NCI-H510A (cell line): Measurements from ENCODE around the gene TBL1X.

ENCODE experiments used
- DNase-seq: peaks from one replicate; lab custom pipeline; 2025; lab: John Stamatoyannopoulos, UW

Gene TBL1X

DNA sequence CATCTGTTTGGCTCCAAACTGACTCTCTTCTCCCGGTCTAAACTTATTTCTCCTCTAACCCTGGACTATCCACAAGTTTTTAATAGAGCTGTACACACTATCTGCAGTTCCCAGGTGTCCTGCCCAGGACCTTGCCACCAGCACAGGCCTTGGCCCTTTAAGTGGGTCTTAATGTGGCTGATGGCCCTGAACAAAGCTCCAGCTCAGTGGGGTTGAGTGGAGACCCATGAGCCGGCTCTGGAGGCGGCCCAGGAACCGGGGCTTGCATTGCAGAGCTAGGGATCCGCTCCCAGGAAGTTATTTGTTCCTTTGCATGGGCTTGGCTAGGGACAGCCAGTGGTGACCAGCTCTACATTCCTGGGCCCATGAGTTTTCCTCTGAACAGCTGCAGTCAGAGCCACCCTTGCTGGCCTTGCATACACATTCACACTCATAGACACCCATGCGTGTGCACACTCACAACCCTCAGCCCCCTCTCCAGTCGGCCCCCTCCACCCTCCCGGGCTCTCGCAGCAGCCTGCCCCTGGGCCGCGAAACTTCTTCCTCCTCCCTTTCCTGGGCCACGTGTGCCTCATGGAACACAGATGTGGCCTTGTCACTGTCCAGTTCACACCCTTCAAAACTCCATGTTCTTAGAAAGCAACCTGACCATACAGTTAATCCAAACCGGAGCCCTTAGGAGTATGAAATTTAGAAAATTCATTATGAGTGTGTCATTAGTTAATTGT lies 242.6 kb downstream of the TBL1X start:
- DNase-seq, result no peak

DNA sequence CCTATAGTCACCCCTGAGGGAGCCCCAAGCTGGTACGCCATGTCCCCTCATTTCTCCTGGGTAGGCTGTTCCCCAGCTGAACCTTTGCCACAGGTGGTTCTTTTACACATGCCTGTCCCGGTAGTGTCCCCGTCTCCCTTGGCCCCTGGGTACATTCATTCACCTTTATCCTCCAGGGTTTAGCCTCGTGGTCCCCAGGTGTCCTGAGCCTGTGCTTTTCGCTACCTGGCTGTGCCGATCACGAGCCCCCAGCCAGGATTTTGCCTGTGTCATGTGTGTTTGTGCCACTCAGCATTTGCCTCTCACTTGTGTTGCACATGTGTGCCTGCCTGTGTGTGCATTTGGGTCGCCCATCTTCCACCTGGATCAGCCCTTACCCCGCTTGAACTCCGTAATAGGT lies 243.2 kb downstream of the TBL1X start:
- no peak for DNase-seq

- DNase-seq, result peak; percentile 16
Observed at GRCh38 chrX:9708923-9709553, 244.2 kb downstream of the TBL1X start.

GRCh38 chrX:9710332-9710731 lies 245.5 kb downstream of the TBL1X start:
- DNase-seq, result no peak

DNA sequence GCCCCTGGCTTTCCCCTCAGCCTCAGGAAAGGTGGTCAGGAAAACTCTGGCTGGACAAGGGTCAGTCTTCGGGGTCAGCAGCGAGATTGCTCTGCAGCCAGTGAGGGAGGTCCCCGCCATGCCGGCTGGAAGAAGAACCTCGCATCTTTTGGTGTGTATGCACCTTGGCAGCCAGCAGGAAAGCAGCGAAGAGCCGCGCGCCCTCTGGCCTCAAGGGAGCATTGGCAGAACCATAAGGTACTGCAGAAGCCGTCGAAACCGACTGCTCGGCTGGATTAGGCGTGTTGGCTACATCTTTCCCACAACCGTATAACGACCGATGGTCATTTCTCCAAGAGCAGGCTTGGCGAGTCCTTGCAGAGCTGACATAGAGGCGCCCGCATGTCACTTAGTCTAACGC lies 252.5 kb downstream of the TBL1X start:
- no peak for DNase-seq

- no peak for DNase-seq
Observed at GRCh38 chrX:9724711-9725110, 259.9 kb downstream of the TBL1X start.

DNA sequence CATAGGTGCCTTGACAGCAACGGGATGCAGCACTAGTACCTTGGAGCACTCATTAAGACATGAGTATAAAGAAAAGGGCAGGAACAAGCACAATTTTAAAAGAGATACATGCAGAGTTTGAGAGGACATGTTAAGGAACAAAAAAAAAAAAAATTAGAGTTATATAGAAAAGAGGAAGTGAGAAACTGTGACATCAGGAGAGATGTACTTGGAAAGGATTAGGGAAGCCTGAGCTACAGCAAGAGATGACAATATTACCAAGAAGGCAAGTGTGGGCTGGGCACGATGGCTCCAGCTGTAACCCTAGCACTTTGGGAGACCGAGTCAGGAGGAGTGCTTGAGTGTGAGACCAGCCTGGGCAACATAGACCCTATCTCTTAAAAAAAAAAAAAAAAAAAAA lies 263.4 kb downstream of the TBL1X start:
- no peak for DNase-seq

DNA sequence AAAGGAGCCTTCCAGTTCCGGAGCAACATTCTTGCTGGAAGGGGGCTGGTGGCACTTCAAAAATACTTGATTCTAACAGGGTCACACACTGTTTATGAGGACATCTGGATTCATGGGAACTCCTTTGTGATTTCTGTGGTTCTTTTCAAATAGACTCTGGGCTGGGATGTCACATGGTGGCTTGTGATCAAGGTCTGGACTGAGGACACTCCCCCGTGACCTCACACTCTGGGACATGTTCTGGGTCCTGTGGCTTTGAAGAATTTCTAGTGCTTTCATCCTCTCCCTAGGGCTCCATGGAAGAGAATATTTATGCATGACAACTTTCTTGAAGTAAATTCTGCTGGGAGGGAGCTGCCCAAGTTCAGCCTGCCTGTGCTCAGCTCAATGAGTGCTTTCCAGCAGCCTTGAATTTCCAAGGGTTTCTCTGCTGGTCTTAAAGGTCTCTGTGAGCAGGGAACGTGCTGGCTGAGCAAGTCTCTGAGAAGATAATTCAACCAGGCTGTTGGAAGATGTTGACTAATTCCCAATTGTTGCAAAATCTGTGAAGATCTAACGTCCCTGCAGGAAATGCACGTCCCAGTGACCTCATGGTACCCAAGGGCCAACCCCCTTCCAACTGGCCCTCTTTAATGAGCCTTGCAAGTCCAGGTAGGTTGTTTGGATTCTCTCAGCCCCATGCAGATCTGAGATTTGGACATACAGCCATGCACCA lies 264.5 kb downstream of the TBL1X start:
- DNase-seq, result no peak

DNA sequence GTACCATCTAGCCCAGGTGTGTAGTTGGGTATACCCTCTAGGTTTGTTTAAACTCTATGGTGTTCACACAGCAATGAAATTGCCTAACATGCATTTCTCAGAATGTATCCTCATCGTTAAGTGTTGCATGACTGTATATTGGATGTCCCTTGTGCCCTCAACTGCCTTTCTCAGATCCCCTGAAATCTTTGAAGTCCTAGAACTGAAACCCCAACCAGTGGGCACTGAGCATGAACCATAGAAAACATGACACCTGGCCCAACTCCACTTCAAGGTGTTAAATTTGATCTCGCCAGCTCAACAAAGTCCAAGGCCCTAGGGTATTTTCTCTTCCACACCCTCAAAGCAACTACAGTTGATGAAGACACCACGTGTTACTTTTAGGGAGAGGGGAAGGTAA lies 265.2 kb downstream of the TBL1X start:
- DNase-seq, result no peak

- DNase-seq, result no peak
Observed at GRCh38 chrX:9730752-9731151, 265.9 kb downstream of the TBL1X start.

- DNase-seq, result no peak
Observed at GRCh38 chrX:9737363-9737762, 272.5 kb downstream of the TBL1X start.

DNA sequence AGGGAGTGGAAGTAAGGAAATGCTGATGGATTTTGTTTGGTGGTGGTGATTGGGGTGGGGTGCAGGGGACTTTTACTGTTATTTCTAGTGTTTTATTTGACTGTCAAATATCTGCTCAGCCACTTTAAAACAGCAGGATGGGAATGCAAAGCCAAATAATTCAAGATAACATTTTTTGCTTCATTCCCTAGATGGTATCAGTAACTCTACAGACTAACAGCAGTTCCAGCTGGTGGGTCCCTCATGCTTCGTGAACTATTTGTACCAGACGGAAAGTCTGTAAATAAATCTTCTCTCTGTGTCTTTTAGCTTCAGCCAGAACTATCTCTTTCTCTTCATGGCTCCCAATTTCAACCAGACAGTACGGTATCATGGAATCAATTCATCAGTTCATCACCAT lies 273.3 kb downstream of the TBL1X start:
- DNase-seq, result no peak

GRCh38 chrX:9739130-9739529 lies 274.3 kb downstream of the TBL1X start:
- DNase-seq, result no peak

GRCh38 chrX:9745417-9746115 lies 280.7 kb downstream of the TBL1X start:
- DNase-seq, result no peak

GRCh38 chrX:9746148-9746888 lies 281.5 kb downstream of the TBL1X start:
- no peak for DNase-seq

- DNase-seq, result no peak
Observed at GRCh38 chrX:9747644-9748043, 282.8 kb downstream of the TBL1X start.

- DNase-seq, result no peak
Observed at GRCh38 chrX:9749146-9749692, 284.4 kb downstream of the TBL1X start.

GRCh38 chrX:9757366-9757765 lies 292.5 kb downstream of the TBL1X start:
- DNase-seq, result no peak

GRCh38 chrX:9758021-9758638 lies 293.3 kb downstream of the TBL1X start:
- no peak for DNase-seq

- no peak for DNase-seq
Observed at GRCh38 chrX:9759337-9759736, 294.5 kb downstream of the TBL1X start.

- DNase-seq, result no peak
Observed at GRCh38 chrX:9765072-9765736, 300.3 kb downstream of the TBL1X start.
